ENCODE results near the gene RNF43.

The RNF43 gene

DNA sequence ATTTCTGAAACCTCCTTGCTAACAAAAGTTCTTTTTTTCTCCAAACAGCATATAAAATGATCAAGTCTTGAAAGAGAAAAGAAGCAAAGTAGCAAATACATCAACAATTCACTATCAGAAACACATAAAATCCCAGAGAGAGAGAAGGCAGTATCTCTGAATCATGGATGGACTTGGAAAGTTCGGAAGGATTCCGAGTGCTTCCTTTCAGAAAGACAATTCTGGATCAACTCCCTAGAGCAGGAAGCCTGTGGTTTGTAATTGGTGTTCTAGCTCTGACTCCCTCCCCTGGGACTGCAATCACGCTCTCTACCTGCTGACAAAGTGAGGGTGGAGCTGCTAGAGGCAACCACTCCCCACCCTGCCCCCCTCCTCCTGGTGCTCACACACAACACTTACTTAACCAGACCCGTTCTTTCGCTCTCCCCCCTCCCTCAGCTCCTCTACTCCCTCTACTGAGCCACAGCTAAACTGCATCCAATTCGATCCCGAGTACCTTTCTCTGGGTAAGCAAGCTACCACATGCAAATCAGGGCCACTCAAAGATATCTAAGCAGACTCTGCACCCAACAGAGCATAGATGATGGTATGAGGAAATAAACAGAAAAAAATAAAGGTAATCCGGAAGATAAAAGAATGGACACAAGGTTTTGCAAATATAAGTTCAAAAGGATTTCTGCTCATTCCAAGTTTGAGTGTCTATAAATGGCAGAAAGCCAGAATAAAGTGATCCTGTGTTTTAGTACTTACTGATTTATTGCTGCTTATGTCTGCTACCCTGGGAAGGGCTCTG lies at the start of gene RNF43:
Gene RNF43, minus strand, starts transcription at position 235 of the 793 bp plus-strand sequence. CDS start 1,957 bp downstream, outside the sequence.
- peak; percentile 99 to 100 for DNase-seq

GRCh38 chr17:58455491-58455890 lies 38.2 kb upstream of the RNF43 start:
- DNase-seq: no peak

DNA sequence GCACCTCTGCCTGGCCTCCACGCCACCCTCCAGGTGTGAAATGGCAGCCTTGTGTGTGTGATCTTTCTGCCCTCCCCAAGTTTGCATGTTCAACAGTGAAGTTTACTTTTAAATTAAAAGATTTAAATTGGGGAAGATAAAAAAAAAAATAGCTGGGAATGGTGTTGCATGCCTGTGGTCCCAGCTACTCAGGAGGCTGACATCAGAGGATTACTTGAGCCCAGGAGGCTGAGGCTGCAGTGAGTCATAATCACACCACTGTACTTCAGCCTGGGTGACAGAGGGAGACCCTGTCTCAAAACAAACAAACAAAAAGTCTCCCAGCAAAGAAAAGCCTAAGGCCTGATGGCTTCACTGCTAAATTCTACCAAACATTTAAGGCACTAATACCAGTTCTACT lies 35.4 kb upstream of the RNF43 start:
- no peak for DNase-seq

DNA sequence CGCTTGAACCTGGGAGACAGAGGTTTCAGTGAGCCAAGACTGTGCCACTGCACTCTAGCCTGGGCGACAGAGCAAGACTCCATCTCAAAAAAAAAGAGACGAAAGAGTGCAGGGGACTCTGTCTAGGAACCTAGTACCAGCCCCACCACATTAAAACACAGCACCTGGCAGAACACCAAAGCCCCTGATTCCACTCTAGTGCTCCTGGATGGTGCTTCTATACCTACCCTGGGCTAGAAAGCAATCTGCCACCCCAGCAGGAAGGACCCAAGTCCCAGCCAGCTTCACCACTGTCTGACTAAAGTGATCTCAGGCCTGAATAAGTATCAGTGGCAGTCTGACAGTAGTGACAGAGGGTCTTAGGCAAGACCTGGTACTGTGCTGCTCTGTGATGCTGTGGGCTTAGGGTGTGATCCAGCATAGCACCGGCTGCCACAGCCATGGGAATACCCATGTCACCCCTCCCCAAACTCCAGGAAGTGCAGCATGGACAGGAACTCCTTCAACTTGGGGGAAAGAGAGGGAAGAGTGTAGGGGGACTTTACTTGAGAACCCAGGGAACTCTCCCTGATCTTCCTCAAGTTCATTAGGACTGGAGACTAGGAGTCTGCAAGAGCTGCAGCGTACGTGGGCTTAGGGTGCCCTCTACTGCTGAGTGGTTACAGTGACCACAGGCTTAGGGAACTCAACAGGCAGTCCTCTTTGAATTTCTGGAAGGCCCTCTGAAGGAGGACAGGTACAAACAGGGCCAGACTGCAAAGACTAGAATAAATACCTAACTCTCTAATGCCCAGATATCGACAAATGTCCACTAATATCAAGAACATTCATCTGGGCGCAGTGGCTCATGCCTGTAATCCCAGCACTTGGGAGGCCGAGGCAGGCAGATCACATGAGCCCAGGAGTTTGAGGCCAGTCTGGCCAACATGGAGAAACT lies 30.0 kb upstream of the RNF43 start:
- peak; percentile 80 to 90 for DNase-seq

DNA sequence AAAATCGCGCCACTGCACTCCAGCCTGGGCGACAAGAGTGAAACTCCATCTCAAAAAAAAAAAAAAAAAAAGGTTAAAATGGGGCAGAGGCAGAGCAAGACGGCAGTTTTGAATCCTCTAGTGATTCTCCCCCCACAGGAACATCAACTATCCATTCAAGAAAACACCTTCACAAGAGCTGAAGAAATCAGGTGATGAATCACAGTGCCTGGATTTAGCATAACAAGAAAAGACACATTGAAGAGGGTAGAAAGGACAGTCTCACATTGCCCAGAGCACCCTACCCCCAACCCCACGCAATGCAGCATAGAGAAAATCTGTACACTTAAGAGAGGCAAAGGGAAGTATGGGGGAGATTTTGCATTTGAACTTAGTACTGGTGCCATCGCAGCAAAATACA lies 28.8 kb upstream of the RNF43 start:
- DNase-seq: no peak

- DNase-seq: no peak
These were observed 19.5 kb upstream of the RNF43 start for GRCh38 chr17:58436805-58437239.

- DNase-seq: no peak
These were observed 18.9 kb upstream of the RNF43 start for GRCh38 chr17:58436245-58436644.

DNA sequence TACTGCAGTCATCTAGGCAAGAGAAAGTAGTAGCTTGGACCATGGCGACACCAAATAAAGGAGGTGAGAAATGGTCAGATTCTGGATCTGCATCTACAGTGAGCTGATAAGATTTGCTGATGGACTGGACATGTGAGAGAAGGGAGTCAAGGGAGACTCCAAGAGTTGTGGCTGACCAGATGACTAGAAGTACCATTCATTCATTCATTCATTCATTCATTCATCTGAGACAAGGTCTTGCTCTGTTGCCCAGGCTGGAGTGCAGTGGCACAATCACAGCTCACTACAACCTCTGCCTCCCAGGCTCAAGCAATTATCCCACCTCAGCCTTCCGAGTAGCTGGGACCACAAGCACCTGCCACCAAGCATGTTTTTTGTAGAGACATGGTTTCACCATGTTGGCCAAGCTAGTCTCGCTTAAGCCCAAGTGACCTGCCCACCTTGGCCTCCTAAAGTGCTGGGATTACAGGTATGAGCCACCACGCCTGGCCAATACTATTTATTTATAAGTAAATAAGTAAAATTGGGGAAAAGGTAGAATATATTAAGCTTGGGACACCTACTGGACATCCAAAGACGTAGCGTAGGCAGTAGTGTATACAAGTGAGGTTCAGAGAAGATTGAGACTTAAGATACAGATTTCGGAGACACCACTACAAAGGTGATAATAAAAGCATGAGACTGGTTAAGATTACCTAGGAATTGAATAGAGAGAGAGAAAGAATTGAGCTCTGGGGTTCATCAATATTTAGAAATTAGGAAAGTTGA lies 15.7 kb upstream of the RNF43 start:
- DNase-seq: no peak

- no peak for DNase-seq
These were observed 10.5 kb upstream of the RNF43 start for GRCh38 chr17:58427807-58428206.

GRCh38 chr17:58421711-58422110 lies 4.4 kb upstream of the RNF43 start:
- DNase-seq: no peak

- no peak for DNase-seq
These were observed 3.5 kb upstream of the RNF43 start for GRCh38 chr17:58420827-58421226.

DNA sequence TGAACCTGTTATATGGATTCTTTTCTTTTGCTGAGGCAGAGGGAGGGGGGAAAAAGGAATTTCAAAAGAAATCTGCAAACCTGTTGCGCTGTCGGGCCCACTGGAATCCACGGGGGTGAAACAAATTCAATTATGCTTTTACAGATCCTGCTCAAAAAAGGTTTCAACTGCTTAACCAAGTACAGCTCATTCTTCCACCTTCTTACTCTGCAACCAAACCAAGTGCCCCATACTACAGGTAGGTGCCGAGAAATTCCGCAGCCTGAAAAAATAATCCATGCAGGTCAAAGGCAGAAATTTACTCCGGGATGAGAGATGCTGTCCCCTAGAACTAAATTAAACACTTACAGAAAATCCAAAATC lies 416 bp downstream of the RNF43 start:
- DNase-seq: peak; percentile 33 to 39

GRCh38 chr17:58416396-58416795 lies 938 bp downstream of the RNF43 start:
- DNase-seq: no peak

DNA sequence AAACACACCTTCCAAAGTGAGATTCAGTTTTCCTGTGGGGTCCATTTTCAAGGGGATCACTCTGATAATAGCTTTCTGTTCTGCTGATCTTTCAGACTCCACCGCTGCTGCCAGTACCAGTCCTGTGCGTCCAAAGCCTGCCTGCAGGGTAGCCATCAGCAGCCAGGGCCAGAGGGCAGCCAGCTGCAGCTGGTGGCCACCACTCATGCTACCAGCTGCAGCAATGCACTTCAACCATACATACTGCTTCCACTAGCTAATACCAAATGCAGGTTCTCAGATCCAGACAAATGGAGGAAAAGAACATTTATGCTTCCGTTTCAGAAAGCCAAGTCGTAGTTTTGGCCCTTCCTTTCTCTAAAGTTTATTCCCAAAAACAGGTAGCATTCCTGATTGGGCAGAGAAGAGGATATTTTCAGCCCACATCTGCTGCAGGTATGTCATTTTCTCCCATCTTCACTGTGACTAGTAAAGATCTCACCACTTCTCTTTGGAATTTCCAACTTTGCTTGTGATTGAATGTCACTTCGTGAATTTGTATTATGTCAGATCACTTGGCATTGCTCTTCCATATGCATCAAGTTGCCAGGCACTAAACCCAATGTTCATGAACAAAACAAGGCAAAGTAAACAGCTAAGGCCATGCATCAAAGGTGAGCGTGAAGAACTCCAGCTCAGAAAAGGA lies 1.8 kb downstream of the RNF43 start:
- peak; percentile 57 to 81 for DNase-seq

GRCh38 chr17:58414596-58414997 lies 2.7 kb downstream of the RNF43 start:
- peak; percentile 78 to 85 for DNase-seq

GRCh38 chr17:58413684-58414083 lies 3.6 kb downstream of the RNF43 start:
- peak; percentile 42 to 55 for DNase-seq

DNA sequence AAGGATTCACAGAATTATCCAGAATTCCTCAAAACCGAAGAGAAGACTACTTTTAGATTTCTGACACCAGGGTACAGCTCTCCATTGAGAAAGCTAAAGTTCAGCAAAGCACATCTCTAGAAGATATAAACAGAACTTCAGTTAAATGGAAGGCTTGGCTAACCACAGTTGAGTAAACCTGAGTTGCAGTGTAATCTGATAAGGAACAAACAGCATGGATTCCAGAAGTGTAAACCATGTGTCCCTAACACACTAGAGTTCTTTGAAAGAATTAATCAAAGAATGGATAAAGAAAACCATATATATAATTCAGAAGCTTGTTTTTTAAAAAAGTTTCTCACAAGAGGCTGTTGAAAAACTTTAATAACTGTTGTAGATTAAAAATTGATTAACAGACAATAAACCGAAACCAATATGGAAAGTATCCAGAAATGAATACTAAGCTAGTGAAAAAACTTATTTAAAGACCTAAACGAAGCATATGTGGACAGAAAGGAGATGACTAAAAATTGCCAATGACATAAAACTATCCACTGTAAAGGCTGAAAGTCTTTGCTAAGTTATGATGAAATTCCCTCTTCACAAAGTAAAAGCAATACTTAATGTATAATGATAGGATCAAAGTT lies 4.3 kb downstream of the RNF43 start:
- DNase-seq: peak; percentile 21 to 53

DNA sequence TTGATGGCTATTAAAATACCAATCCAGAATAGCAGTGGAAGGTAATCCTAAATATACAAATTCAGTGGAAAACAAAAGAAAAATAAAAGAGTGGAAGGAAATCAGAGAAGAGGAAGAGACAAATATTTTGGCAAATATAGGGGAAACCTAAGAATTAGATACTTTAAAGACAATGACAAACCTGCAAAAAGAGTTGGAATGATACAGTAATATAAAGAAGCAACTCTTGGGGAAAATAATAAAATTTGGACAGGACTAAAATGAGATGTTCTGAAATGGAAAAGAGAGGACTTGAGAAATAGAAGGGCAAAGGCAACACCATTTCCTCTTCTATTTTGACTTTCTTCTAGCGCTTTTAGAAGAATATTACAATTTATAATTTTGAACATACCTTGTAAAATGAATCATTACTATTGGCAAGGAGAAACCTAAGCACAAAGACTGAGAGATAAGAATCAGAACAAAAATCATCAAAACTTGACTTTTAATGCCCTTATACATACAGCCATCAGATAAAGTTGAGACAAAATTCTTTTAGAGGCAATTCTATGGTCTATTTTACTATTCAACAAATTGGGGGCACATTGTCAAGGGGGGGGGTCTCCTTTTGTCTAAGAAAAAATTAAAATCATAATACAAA lies 5.2 kb downstream of the RNF43 start:
- no peak for DNase-seq

GRCh38 chr17:58411408-58411894 lies 5.9 kb downstream of the RNF43 start:
- DNase-seq: no peak

DNA sequence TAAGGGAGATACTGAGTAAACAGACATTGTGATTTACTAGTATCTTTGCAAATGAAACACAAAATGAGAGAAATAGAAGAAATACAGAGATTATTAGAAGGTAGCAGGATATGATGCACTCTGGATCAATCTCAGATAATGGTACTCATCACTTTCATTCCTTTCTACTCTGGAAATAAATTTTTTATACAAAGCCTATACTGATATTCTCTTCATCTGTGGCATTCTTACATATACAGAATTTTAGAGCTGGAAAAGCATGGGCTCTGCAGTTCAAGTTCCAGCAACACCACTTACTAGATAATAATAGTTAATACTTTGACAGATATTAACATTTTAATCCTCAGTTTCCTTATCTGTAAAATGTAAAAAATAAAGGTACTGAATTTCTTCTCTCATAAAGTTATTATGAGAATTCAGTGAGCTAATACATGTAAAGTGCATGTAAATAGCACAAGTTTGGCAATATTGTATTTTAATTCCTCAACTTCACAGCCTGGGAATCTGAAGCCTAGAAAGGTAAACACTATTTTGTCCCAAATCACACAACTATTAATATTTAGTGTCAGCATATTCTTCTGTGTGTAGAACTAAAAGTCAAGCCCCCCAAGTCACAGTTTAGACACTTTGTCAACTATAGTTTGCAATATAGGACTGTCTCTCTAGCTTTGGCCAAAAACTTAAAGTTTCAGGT lies 6.5 kb downstream of the RNF43 start:
- no peak for DNase-seq

- no peak for DNase-seq
These were observed 7.9 kb downstream of the RNF43 start for GRCh38 chr17:58409432-58409831.

Data from NCI-H526 (cell line).